HepG2 (cell line): ENCODE data around the gene DIP2C. TPM values are rescaled to one million over a fixed set of nuclear protein-coding genes. Genes with fewer than 3 reads are reported as not detected.

ENCODE experiments used
- ATAC-seq: fragments of 200-7000 bp; cut with Tn5 transposase; 3 replicates; pipeline ENCODE4 v1.9.1; 2020; ENCODE audit warnings: mild to moderate bottlenecking, moderate library complexity
- BruUV-seq: library from RNA; stranded (reverse); fragments of 400-500 nt; replicated peaks from 2 replicates; lab custom pipeline; 2021; lab: Mats Ljungman, UMichigan
- CTCF ChIA-PET: fragments of 300-600 bp; formaldehyde crosslinking; extraction: SDS; loops from one replicate; lab custom pipeline; 2021; ENCODE audit warnings: low total read pairs, inconsistent platforms, low intra/inter-chr PET ratio; lab: Yijun Ruan, JAX
- POLR2A ChIA-PET: fragments of 350-600 bp; sonication (Branson Sonifier 250); formaldehyde crosslinking; loops from one replicate; lab custom pipeline; 2020; ENCODE audit warnings: antibody characterized with exemption, inconsistent platforms; lab: Yijun Ruan, JAX
- DNase-seq: peaks from one replicate; pipeline ENCODE4 v3.0.0-alpha.2; 2015; ENCODE audit warnings: low spot score
- FAIRE-seq: peaks from 3 replicates; lab custom pipeline; 2011; peaks lifted over from hg19 to GRCh38; lab: Jason Lieb, UNC
- H2AFZ ChIP-seq: one replicate; pipeline ENCODE4 v1.6.1; 2011; ENCODE audit warnings: low read length, inconsistent platforms
- H3K27ac ChIP-seq: fragments of 300-600 bp; 3 replicates; pipeline ENCODE4 v1.8.0; 2011; ENCODE audit warnings: mixed run types, mild to moderate bottlenecking, mixed read lengths, low read length, inconsistent platforms; ENCODE audit not compliant: insufficient read depth; ENCODE audit errors: extremely low read length
- H3K27me3 ChIP-seq, 2 experiments: fragments of 200-600 bp in 1 of 2; 2 replicates in 1 of 2; 3 replicates in 1 of 2; pipeline versions ENCODE4 v1.6.0 to v1.8.0; 2011; ENCODE audit warnings: low read length in 2 of 2, mild to moderate bottlenecking in 2 of 2, moderate library complexity in 2 of 2, inconsistent platforms in 1 of 2; ENCODE audit not compliant: insufficient read depth in 2 of 2, control insufficient read depth in 1 of 2
- H3K36me3 ChIP-seq, 2 experiments: fragments of 200-600 bp in 1 of 2; replicated peaks in 1 of 2; 2 replicates in 1 of 2; 3 replicates in 1 of 2; pipeline versions ENCODE4 v1.5.1 to v1.8.0; 2011; ENCODE audit warnings: low read length in 2 of 2, inconsistent platforms in 1 of 2; ENCODE audit not compliant: insufficient read depth in 2 of 2, control insufficient read depth in 1 of 2
- H3K4me1 ChIP-seq: 2 replicates; pipeline ENCODE4 v1.5.1; 2012; ENCODE audit warnings: low read length, inconsistent platforms; ENCODE audit not compliant: insufficient read depth
- H3K4me2 ChIP-seq: 2 replicates; pipeline ENCODE4 v1.6.0; 2011; ENCODE audit warnings: low read depth, low read length, inconsistent platforms
- H3K4me3 ChIP-seq, 3 experiments: fragments of 200-600 bp in 1 of 3; sonication (generic), shearing (Covaris generic) in 1 of 3; replicated peaks in 1 of 3; 2 replicates each; pipeline ENCODE4 v1.5.1; 2011 to 2016; ENCODE audit warnings: low read length in 3 of 3, inconsistent platforms in 2 of 3, low read depth in 2 of 3, mild to moderate bottlenecking in 2 of 3, control low read depth in 1 of 3, mixed read lengths in 1 of 3; ENCODE audit not compliant: insufficient read depth in 1 of 3
- H3K79me2 ChIP-seq: one replicate; pipeline ENCODE4 v1.6.1; 2011; ENCODE audit warnings: low read length, inconsistent platforms; ENCODE audit not compliant: insufficient read depth
- H3K9ac ChIP-seq: 2 replicates; pipeline ENCODE4 v1.6.0; 2011; ENCODE audit warnings: mild to moderate bottlenecking, low read depth, low read length, inconsistent platforms; ENCODE audit not compliant: insufficient read depth
- H3K9me3 ChIP-seq: 2 replicates; pipeline ENCODE4 v1.5.1; 2012; ENCODE audit warnings: mild to moderate bottlenecking, low read length
- H4K20me1 ChIP-seq: 2 replicates; pipeline ENCODE4 v1.6.0; 2011; ENCODE audit warnings: inconsistent platforms, mild to moderate bottlenecking, low read length, moderate library complexity; ENCODE audit not compliant: insufficient read depth
- EP300 ChIP-seq, 3 experiments: sonication (generic) in 1 of 3; formaldehyde crosslinking in 1 of 3; IDR thresholded peaks; 2 replicates each; pipeline versions ENCODE4 v1.5.1 to v1.6.1; 2011 to 2020; ENCODE audit warnings: low read depth in 2 of 3, low read length in 2 of 3, borderline replicate concordance in 1 of 3, improper control_type of control experiment in 1 of 3, mild to moderate bottlenecking in 1 of 3, missing genetic modification reagents in 1 of 3, moderate library complexity in 1 of 3
- SIX4 ChIP-seq: sonication (generic); formaldehyde crosslinking; IDR thresholded peaks from 2 replicates; pipeline ENCODE4 v1.4.0; 2020; ENCODE audit warnings: missing genetic modification reagents
- WGBS: methylation state at CpG from one replicate; pipeline ENCODE4 v1.1.6; 2017; ENCODE audit warnings: low lambda C conversion rate; 5-methylcytosine and 5-hydroxymethylcytosine counted together
- in situ Hi-C: cut with HindIII; loops from 2 replicates; pipeline ENCODE4 v1.10.0; 2017; ENCODE audit warnings: low pct_unique_long_range_greater_than_20kb; ENCODE audit not compliant: extremely low pct_ligation_motif_present
- intact Hi-C: fragments of 100-400 bp; cut with micrococcal nuclease; formaldehyde crosslinking; loops from one replicate; pipeline ENCODE4 v1.10.0; 2022; ENCODE audit not compliant: unreplicated experiment
- polyA plus RNA-seq, 8 experiments: library from polyadenylated mRNA; depleted of rRNA in 3 of 8; stranded (reverse) in 7 of 8; unstranded in 1 of 8; fragments of >200 nt; fragmentation: Illumina TruSeq in 4 of 8; extraction: Trizol in 4 of 8; gene quantifications; 2 replicates each; pipeline versions ENCODE4 v1.2.1 to v1.2.3, GENCODE V29; 2011 to 2016; ENCODE audit warnings: low read depth in 4 of 8, missing spikeins in 1 of 8, mixed read lengths in 1 of 8; ENCODE audit not compliant: insufficient read depth in 1 of 8
- total RNA-seq, 5 experiments: library from RNA; depleted of rRNA; stranded (reverse); fragments of >200 nt; fragmentation: Illumina TruSeq; extraction: Trizol; gene quantifications; 2 replicates each; pipeline ENCODE4 v1.2.3, GENCODE V29; 2016; ENCODE audit warnings: low read depth in 1 of 5

The DIP2C gene
- total and polyA plus RNA-seq, 2 of the 13 experiments (the other 11 are each of a cell fraction or from before 2014, with no cell fraction given), result 2.2 to 2.7 TPM

GRCh38 chr10:607545-608185 is 81.8 kb downstream of the DIP2C start:
- CTCF ChIA-PET, result no interaction called here
- FAIRE-seq (no peak), DNase-seq (no peak), ATAC-seq (no peak)
- Histone ChIP-seq H3K9me3 (no peaks in the 10 kb centered on the region), H3K79me2 (no peaks in the 10 kb centered on the region), H3K27ac (no peak overlapping the region), H4K20me1 (0 out of 2 replicates have a peak, but pooled peaks cover 3% of the 10 kb centered on the region), H3K36me3 (no peaks in the 10 kb centered on the region), H3K9ac (no peak overlapping the region), H3K4me1 (no peaks in the 10 kb centered on the region), H3K4me2 (no peak overlapping the region), H3K4me3 (no peak overlapping the region), H3K27me3 (no peaks in the 10 kb centered on the region), H2AFZ (no peak overlapping the region)
- POLR2A ChIA-PET, result no interaction called here
- WGBS, result 66% methylated on average over 14 of the region's 14 CpGs
- in situ Hi-C loops, result no loop called here
- TF ChIP-seq EP300 (IDR thresholded peaks at IDR 0.05; ENCODE audit: low read depth in 2 of 2, low read length in 2 of 2) (no peak), EP300 (CRISPR knock-in tag; IDR thresholded peaks at IDR 0.05; ENCODE audit: borderline replicate concordance) (no peak)
- intact Hi-C loops, result no loop called here
- no TSS peak for BruUV-seq

- no peak overlapping the region for H3K4me3 ChIP-seq
- no peak for TF ChIP-seq SIX4 (CRISPR knock-in tag)
- no peak overlapping the region for H2AFZ ChIP-seq
- no TSS peak for BruUV-seq
- 78% methylated on average over 19 of the region's 28 CpGs for WGBS
- H3K27ac ChIP-seq, result no peak overlapping the region
- no peak for FAIRE-seq
- H3K9ac ChIP-seq, result no peak overlapping the region
- in situ Hi-C loops, result no loop called here
- 0 out of 2 replicates have a peak, but pooled peaks cover 3% of the 10 kb centered on the region for H4K20me1 ChIP-seq
- CTCF ChIA-PET, result no interaction called here
- H3K4me2 ChIP-seq, result no peak overlapping the region
- no peaks in the 10 kb centered on the region for H3K79me2 ChIP-seq
- DNase-seq, result no peak
- intact Hi-C loops, result no loop called here
- POLR2A ChIA-PET, result no interaction called here
- no peaks in the 10 kb centered on the region for H3K27me3 ChIP-seq
- no peaks in the 10 kb centered on the region for H3K9me3 ChIP-seq
- H3K4me1 ChIP-seq, result no peaks in the 10 kb centered on the region
- H3K36me3 ChIP-seq, result no peaks in the 10 kb centered on the region
- no peak for ATAC-seq
Measured at GRCh38 chr10:606762-607544, 82.5 kb downstream of the DIP2C start.
